Suppressor macrophage treated with lipopolysaccharide for 4 hours (primary cell): Measurements from ENCODE around the gene DPP9.
"Not testable (repeated sequence)": the region's sequence is repeated elsewhere in the genome, so short reads cannot be mapped to it uniquely, and the experiment has no call there.

Experiments
- DNase-seq: peaks from one replicate; pipeline ENCODE4 v3.0.0-alpha.2; 2020

The DPP9 gene

GRCh38 chr19:4723595-4724514 is at the start of gene DPP9:
Gene DPP9, minus strand, starts transcription at chr19:4723842. Its CDS starts 3,936 bp downstream, at chr19:4719906.
- DNase-seq = peak; percentile 100

- no peak for DNase-seq
Measured at GRCh38 chr19:4773047-4773640, 49.5 kb upstream of the DPP9 start.

GRCh38 chr19:4772566-4772965 is 48.9 kb upstream of the DPP9 start:
- no peak for DNase-seq

GRCh38 chr19:4768934-4769777 is 45.5 kb upstream of the DPP9 start:
- DNase-seq = peak; percentile 79

GRCh38 chr19:4764393-4764660 is 40.7 kb upstream of the DPP9 start:
- DNase-seq = no peak

GRCh38 chr19:4763021-4763420 is 39.4 kb upstream of the DPP9 start:
- DNase-seq = no peak

GRCh38 chr19:4760285-4760650 is 36.6 kb upstream of the DPP9 start:
- no peak for DNase-seq

GRCh38 chr19:4759388-4760284 is 36.0 kb upstream of the DPP9 start:
- peak; percentile 92 for DNase-seq

- no peak for DNase-seq
Measured at GRCh38 chr19:4758659-4759058, 35.0 kb upstream of the DPP9 start.

GRCh38 chr19:4758082-4758481 is 34.4 kb upstream of the DPP9 start:
- no peak for DNase-seq

GRCh38 chr19:4755459-4755858 is 31.8 kb upstream of the DPP9 start:
- no peak for DNase-seq

GRCh38 chr19:4754248-4754647 is 30.6 kb upstream of the DPP9 start:
- no peak for DNase-seq

- no peak for DNase-seq
Measured at GRCh38 chr19:4749870-4750590, 26.4 kb upstream of the DPP9 start.

GRCh38 chr19:4748589-4748988 is 24.9 kb upstream of the DPP9 start:
- no peak for DNase-seq

- DNase-seq = no peak
Measured at GRCh38 chr19:4748185-4748584, 24.5 kb upstream of the DPP9 start.

GRCh38 chr19:4745986-4746385 is 22.3 kb upstream of the DPP9 start:
- DNase-seq = no peak

- DNase-seq = not testable (repeated sequence)
Measured at GRCh38 chr19:4745175-4745574, 21.5 kb upstream of the DPP9 start.

- peak; percentile 83 for DNase-seq
Measured at GRCh38 chr19:4744451-4745174, 21.0 kb upstream of the DPP9 start.

- no peak for DNase-seq
Measured at GRCh38 chr19:4742723-4743646, 19.3 kb upstream of the DPP9 start.

- no peak for DNase-seq
Measured at GRCh38 chr19:4740092-4740491, 16.4 kb upstream of the DPP9 start.
